Esophagus muscularis mucosa (tissue), 4 donors: ENCODE results near the gene LCN6.
A peak's percentile ranks its signal among the peaks of the same experiment; 100 is the strongest.

Experiments used
- EP300 ChIP-seq: sonication (generic); formaldehyde crosslinking; IDR thresholded peaks from one replicate; pipeline ENCODE4 v1.6.1; 2017; ENCODE audit warnings: antibody characterized with exemption
- POLR2A ChIP-seq: fragments of 450-650 bp; IDR thresholded peaks from one replicate; pipeline ENCODE4 v1.6.1; 2017; ENCODE audit warnings: antibody characterized with exemption, moderate library complexity, mild to moderate bottlenecking, low read depth
- POLR2AphosphoS5 ChIP-seq, 2 donors: sonication (generic); formaldehyde crosslinking; IDR thresholded peaks; one replicate each; pipeline ENCODE4 v1.6.1; 2017; ENCODE audit warnings: antibody characterized with exemption in 2 of 2
- TF ChIP-seq, protein P1 (sequence below), 3 experiments: fragments of 200-600 bp in 2 of 3; fragments of 450-650 bp in 1 of 3; sonication (generic) in 2 of 3; IDR thresholded peaks; one replicate each; pipeline ENCODE4 v1.5.1; 2017 to 2019; ENCODE audit warnings: antibody characterized with exemption in 3 of 3, mild to moderate bottlenecking in 2 of 3, moderate library complexity in 1 of 3

DNA sequence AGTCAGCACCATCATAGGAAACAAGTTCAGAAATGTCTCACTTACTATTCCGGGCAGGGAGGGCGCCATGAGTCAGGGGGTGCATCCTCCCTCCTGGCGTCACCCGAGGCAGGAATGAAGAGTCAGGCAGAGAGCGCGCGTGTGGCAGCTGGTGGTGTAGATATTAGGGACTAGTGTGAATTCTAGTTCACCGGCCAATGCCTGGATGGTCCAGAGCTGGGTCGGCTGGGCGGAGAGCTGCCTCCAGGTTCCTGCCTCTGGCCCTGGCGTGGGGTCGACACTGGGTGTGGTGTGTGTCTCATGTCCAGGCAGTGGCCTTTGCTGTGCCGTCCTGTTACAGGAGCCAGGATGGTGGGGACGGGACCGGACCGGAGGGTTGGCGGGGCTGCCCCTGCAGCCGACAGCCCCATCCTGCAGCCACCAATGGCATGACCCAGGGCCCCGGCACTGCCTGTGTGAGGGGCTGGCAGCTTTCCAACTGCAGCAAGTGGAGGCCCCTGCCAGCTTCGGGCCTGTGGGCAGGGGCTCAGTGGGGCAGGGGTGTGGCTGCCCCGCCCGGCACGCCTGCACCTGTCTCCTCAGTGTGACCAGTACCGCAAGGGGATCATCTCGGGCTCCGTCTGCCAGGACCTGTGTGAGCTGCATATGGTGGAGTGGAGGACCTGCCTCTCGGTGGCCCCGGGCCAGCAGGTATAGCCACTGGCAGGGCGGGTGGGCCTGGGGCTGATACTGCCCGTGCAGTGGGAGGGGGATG is 26.8 kb downstream of the LCN6 start:
- TF ChIP-seq POLR2A, result no peak
- TF ChIP-seq, protein P1, sequence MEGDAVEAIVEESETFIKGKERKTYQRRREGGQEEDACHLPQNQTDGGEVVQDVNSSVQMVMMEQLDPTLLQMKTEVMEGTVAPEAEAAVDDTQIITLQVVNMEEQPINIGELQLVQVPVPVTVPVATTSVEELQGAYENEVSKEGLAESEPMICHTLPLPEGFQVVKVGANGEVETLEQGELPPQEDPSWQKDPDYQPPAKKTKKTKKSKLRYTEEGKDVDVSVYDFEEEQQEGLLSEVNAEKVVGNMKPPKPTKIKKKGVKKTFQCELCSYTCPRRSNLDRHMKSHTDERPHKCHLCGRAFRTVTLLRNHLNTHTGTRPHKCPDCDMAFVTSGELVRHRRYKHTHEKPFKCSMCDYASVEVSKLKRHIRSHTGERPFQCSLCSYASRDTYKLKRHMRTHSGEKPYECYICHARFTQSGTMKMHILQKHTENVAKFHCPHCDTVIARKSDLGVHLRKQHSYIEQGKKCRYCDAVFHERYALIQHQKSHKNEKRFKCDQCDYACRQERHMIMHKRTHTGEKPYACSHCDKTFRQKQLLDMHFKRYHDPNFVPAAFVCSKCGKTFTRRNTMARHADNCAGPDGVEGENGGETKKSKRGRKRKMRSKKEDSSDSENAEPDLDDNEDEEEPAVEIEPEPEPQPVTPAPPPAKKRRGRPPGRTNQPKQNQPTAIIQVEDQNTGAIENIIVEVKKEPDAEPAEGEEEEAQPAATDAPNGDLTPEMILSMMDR (IDR thresholded peaks at IDR 0.05), result no peak
- peak; percentile 28 to 49 for TF ChIP-seq POLR2AphosphoS5 (IDR thresholded peaks at IDR 0.05)
- no peak for TF ChIP-seq EP300
